Neural crest cell (in vitro differentiated cells): ENCODE measurements around the gene RUNDC1. TPM values are rescaled to one million over a fixed set of nuclear protein-coding genes. Genes with fewer than 3 reads are reported as not detected.
"Not testable (repeated sequence)": the region's sequence is repeated elsewhere in the genome, so short reads cannot be mapped to it uniquely, and the experiment has no call there.

Source experiments
- DNase-seq: peaks from one replicate; pipeline ENCODE4 v3.0.0; 2021; ENCODE audit warnings: low read depth, mixed read lengths, low spot score
- H3K27ac Mint-ChIP-seq: one replicate; pipeline ENCODE4 v1.8.0; 2021; ENCODE audit warnings: mild to moderate bottlenecking, mixed read lengths; ENCODE audit not compliant: unreplicated experiment
- H3K27me3 Mint-ChIP-seq: 2 replicates; pipeline ENCODE4 v1.8.0; 2021; ENCODE audit warnings: low read depth, mild to moderate bottlenecking, mixed read lengths
- H3K36me3 Mint-ChIP-seq: 2 replicates; pipeline ENCODE4 v1.8.0; 2021; ENCODE audit warnings: low read depth, mild to moderate bottlenecking, mixed read lengths
- H3K4me1 Mint-ChIP-seq: 2 replicates; pipeline ENCODE4 v1.8.0; 2021; ENCODE audit warnings: mixed read lengths
- H3K4me3 Mint-ChIP-seq: one replicate; pipeline ENCODE4 v1.8.0; 2021; ENCODE audit warnings: mild to moderate bottlenecking, mixed read lengths
- H3K9me3 Mint-ChIP-seq: 2 replicates; pipeline ENCODE4 v1.8.0; 2021; ENCODE audit warnings: mixed read lengths
- total RNA-seq: library from RNA; stranded (reverse); gene quantifications from 2 replicates; pipeline ENCODE4 v1.2.1, GENCODE V29; 2021
- TF ChIP-seq, protein P1 (sequence below): fragments of 200-600 bp; sonication (generic); conservative IDR thresholded peaks from 2 replicates; pipeline ENCODE4 v1.5.0; 2021; ENCODE audit warnings: antibody characterized with exemption, mild to moderate bottlenecking

Gene RUNDC1
- total RNA-seq, 1 donor from 2014 or later = 16.5 TPM

DNA sequence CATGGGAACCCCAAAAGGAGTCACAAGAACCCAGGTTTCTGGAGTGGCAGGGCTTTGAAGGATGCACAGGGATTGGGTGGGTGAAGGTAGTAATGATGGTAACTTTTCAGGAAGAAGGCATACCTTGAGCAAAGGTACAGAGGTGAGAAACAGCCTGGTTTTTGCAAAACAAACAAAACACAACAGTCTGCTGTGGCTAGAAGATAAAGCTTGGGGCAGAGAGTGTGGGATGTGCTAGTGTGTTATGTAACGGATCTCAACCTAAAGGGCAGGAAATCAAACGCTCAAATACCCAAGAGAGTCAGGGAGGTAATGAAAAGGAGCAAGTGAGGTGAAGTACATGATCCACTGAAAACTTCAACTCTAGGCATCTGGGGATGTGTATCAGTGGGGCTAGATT is 5.1 kb upstream of the RUNDC1 start:
- Mint-ChIP-seq H3K4me3 (peak overlapping the region; percentile 47), H3K27me3 (no peaks in the 10 kb centered on the region), H3K9me3 (no peaks in the 10 kb centered on the region), H3K4me1 (peaks cover 15% of the 10 kb centered on the region), H3K36me3 (no peaks in the 10 kb centered on the region), H3K27ac (no peak overlapping the region)
- no peak for DNase-seq
- TF ChIP-seq, protein P1, sequence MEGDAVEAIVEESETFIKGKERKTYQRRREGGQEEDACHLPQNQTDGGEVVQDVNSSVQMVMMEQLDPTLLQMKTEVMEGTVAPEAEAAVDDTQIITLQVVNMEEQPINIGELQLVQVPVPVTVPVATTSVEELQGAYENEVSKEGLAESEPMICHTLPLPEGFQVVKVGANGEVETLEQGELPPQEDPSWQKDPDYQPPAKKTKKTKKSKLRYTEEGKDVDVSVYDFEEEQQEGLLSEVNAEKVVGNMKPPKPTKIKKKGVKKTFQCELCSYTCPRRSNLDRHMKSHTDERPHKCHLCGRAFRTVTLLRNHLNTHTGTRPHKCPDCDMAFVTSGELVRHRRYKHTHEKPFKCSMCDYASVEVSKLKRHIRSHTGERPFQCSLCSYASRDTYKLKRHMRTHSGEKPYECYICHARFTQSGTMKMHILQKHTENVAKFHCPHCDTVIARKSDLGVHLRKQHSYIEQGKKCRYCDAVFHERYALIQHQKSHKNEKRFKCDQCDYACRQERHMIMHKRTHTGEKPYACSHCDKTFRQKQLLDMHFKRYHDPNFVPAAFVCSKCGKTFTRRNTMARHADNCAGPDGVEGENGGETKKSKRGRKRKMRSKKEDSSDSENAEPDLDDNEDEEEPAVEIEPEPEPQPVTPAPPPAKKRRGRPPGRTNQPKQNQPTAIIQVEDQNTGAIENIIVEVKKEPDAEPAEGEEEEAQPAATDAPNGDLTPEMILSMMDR = no peak

DNA sequence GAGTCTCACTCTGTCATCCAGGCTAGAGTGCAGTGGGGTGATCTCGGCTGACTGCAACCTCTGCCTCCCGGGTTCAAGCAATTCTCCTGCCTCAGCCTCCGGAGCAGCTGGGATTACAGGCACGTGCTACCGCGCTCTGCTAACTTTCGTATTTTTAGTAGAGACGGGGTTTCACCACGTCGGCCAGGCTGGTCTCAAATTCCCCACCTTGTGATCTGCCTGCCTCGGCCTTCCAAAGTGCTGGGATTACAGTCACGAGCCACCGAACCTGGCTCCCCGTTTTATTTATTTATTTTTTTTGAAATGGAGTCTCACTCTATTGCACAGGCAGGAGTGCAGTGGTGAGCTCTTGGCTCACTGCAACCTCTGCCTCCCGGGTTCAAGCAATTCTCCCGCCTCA is 4.7 kb upstream of the RUNDC1 start:
- not testable (repeated sequence) for H3K9me3 Mint-ChIP-seq, DNase-seq, H3K27ac Mint-ChIP-seq, H3K27me3 Mint-ChIP-seq, H3K36me3 Mint-ChIP-seq, H3K4me3 Mint-ChIP-seq
- H3K4me1 Mint-ChIP-seq = peaks cover 18% of the 10 kb centered on the region

DNA sequence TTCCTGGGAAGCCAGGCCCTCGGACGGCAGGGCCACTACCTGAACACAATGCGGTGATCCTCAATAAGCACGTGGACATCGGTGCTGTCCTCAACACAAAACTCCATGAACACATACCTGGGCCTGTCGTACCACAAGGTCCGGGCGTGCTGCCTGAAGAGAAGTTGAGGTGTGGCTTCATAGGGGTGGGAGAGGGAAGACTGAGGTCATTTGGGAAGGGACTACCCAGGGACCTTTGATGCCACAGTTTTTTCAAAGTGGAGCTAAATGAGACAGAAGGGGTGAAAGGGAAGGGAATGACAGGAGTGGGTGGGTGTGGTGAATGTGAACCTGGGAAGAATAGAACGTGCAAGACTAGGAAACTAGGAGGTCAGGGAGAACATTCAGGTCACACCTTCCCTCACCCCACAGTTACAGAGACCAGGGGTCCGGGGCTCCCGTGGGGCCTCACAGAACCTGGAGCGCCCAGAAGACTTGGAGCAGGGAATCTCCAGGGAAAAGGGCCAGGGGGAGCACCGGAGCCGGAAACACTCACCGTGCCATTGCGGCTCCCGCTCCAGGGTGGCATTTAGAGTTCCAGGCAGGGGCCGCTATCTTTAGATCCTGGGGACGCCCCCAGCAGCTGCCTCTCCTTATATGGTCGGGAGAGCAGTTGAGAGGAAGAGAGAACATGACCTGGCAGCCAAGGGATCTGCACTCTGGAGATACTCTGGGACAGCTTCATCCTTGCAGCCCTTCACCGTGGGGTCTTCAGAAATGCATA is 673 bp upstream of the RUNDC1 start, which contains the start of gene PTGES3L:
TSS of gene PTGES3L (minus strand) at position 570 of the 763 bp plus-strand sequence. CDS start at position 543, 27 bp downstream.
- TF ChIP-seq, protein P1 = no peak
- Mint-ChIP-seq H3K27ac (peak within 1 kb of the TSS; percentile 97), H3K27me3 (no peaks in the 10 kb centered on the region), H3K4me1 (peaks cover 33% of the 10 kb centered on the region), H3K9me3 (no peaks in the 10 kb centered on the region), H3K4me3 (peak within 1 kb of the TSS; percentile 96), H3K36me3 (no peaks in the 10 kb centered on the region)
- no peak for DNase-seq

DNA sequence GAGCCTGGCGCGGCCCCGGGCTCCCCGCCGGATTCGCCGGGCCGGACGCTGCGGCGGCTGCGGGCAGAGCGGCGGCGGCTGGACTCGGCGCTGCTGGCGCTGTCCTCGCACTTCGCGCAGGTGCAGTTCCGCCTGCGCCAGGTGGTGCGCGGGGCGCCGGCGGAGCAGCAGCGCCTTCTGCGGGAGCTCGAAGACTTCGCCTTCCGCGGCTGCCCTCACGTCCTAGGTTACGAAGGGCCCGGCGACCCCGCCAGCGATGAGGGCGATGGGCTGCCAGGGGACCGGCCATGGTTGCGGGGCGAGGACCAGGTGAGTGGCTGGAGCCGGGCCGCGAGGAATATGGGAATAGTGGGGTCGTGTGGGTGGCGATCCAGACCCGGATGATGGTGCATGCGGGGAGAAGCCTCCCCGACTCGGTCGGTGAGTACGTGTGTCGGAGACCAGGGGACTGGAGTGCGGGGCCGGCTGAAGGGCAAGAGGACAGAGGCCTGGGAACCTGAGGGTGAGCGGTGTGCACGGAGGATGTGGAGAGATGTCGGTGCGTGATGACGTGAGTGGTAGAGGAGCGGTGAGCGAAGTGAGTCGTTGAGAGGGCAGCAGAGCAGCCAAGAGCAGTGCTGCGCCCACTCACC is 517 bp downstream of the RUNDC1 start:
- H3K4me1 Mint-ChIP-seq = peaks cover 33% of the 10 kb centered on the region
- no peaks in the 10 kb centered on the region for H3K36me3 Mint-ChIP-seq
- H3K9me3 Mint-ChIP-seq = no peaks in the 10 kb centered on the region
- DNase-seq = peak; percentile 19
- no peaks in the 10 kb centered on the region for H3K27me3 Mint-ChIP-seq
- peak overlapping the region; percentile 54 for H3K27ac Mint-ChIP-seq
- H3K4me3 Mint-ChIP-seq = peak overlapping the region; percentile 89
- TF ChIP-seq, protein P1 = no peak

DNA sequence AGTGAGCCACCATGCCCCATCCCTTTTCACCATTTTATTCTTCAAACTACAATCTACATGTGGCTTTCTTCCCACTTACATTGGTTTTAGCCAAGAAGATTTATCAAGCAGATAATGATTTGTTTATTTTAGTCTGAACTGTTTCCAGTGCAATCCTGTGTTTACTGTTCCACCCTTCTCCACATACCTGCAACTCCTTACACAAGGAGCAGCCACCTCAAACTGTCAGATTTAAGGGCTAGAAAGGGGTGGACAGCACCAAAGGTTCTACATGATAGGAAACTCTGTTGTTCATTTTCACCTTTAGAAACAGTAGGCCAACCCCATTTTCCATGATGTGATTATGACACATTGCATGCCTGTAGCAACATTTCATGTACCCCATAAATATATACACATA is 1.9 kb downstream of the RUNDC1 start:
- H3K9me3 Mint-ChIP-seq = no peaks in the 10 kb centered on the region
- H3K27me3 Mint-ChIP-seq = no peaks in the 10 kb centered on the region
- peaks cover 33% of the 10 kb centered on the region for H3K4me1 Mint-ChIP-seq
- H3K27ac Mint-ChIP-seq = no peak overlapping the region
- DNase-seq = no peak
- H3K36me3 Mint-ChIP-seq = no peaks in the 10 kb centered on the region
- TF ChIP-seq, protein P1 = no peak
- H3K4me3 Mint-ChIP-seq = peak overlapping the region; percentile 89

DNA sequence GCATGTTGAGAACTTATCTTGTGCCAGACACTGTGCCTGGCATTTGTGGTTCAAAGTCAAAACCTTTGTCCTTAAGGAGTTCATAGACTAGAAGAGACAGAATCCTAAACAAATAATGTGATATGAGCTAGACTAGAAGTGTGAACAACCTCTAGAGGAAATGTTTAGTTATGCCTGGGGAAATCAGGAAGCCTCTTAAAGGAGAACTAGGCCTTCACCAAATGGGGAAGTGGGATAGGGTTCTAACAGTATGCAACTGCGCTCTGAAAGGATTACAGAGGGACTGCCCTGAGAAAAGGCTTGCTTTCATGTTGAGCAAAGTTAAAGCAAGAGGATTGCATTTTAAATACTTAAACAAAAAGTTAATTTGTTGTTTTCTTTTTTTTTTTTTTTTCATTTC is 4.9 kb downstream of the RUNDC1 start:
- Mint-ChIP-seq H3K27me3 (no peaks in the 10 kb centered on the region), H3K4me1 (peaks cover 18% of the 10 kb centered on the region), H3K9me3 (no peaks in the 10 kb centered on the region), H3K27ac (no peak overlapping the region), H3K4me3 (no peak overlapping the region), H3K36me3 (peaks cover 3% of the 10 kb centered on the region)
- TF ChIP-seq, protein P1 = no peak
- DNase-seq = no peak
